Peyer's patch (tissue), 4 donors: ENCODE data around the gene NETO2. TPM values are rescaled to one million over a fixed set of nuclear protein-coding genes. Genes with fewer than 3 reads are reported as not detected.
"Not testable (repeated sequence)": the region's sequence is repeated elsewhere in the genome, so short reads cannot be mapped to it uniquely, and the experiment has no call there.

Experiments used
- DNase-seq, 3 donors: peaks; one replicate each; pipeline ENCODE4 v3.0.0-alpha.2; 2017 to 2019
- H3K27ac ChIP-seq, 4 donors: fragments of 200-600 bp; sonication (generic); one replicate each; pipeline ENCODE4 v1.5.1; 2016 to 2019
- H3K27me3 ChIP-seq, 2 donors: fragments of 200-600 bp; sonication (generic); one replicate each; pipeline ENCODE4 v1.5.1; 2019
- H3K36me3 ChIP-seq, 3 donors: fragments of 200-600 bp; sonication (generic); one replicate each; pipeline ENCODE4 v1.5.1; 2016 to 2019
- H3K4me1 ChIP-seq, 4 donors: fragments of 200-600 bp; sonication (generic); one replicate each; pipeline ENCODE4 v1.5.1; 2016 to 2019
- H3K4me3 ChIP-seq, 4 donors: fragments of 200-600 bp; sonication (generic); 1 replicate in 3 of 4; 2 replicates in 1 of 4; pipeline ENCODE4 v1.5.1; 2016 to 2019; ENCODE audit warnings: mild to moderate bottlenecking in 1 of 4
- H3K9me3 ChIP-seq, 4 donors: fragments of 200-600 bp; sonication (generic); one replicate each; pipeline ENCODE4 v1.5.1; 2016 to 2019; ENCODE audit warnings: mild to moderate bottlenecking in 1 of 4
- CTCF ChIP-seq, 6 experiments: fragments of 450-650 bp in 4 of 6; fragments of 200-600 bp in 2 of 6; sonication (generic) in 1 of 6; IDR thresholded peaks; one replicate each; pipeline ENCODE4 v1.5.1; 2017 to 2019; ENCODE audit warnings: antibody characterized with exemption in 6 of 6, mild to moderate bottlenecking in 3 of 6, moderate library complexity in 1 of 6
- POLR2A ChIP-seq, 2 donors: fragments of 450-650 bp; IDR thresholded peaks; one replicate each; pipeline ENCODE4 v1.5.1; 2017; ENCODE audit warnings: antibody characterized with exemption in 2 of 2, mild to moderate bottlenecking in 2 of 2, moderate library complexity in 2 of 2
- total RNA-seq, 4 donors: library from RNA; depleted of rRNA; stranded (reverse); fragments of >200 nt; gene quantifications; one replicate each; pipeline ENCODE4 v1.1.0, GENCODE V29; 2016

NETO2 gene
- total RNA-seq, 4 donors from 2014 or later = 1.7 to 9.9 (median 5.7) TPM

GRCh38 chr16:47127541-47127940 is 16.2 kb downstream of the NETO2 start:
- Histone ChIP-seq H3K4me1 (no peaks in the 10 kb centered on the region), H3K9me3 (no peaks in the 10 kb centered on the region), H3K36me3 (no peaks in the 10 kb centered on the region), H3K4me3 (no peak overlapping the region), H3K27ac (no peak overlapping the region), H3K27me3 (no peaks in the 10 kb centered on the region)
- DNase-seq = no peak
- TF ChIP-seq POLR2A (IDR thresholded peaks at IDR 0.05) = no peak
- TF ChIP-seq CTCF (IDR thresholded peaks at IDR 0.05) = no peak

- no peak overlapping the region for H3K27ac ChIP-seq
Measured at GRCh38 chr16:47125757-47126156, 18.0 kb downstream of the NETO2 start.

GRCh38 chr16:47113130-47113529 is 30.6 kb downstream of the NETO2 start:
- Histone ChIP-seq H3K27me3 (no peaks in the 10 kb centered on the region), H3K4me3 (no peak overlapping the region), H3K27ac (no peak overlapping the region), H3K9me3 (no peaks in the 10 kb centered on the region), H3K36me3 (no peaks in the 10 kb centered on the region), H3K4me1 (no peaks in the 10 kb centered on the region)
- TF ChIP-seq POLR2A (IDR thresholded peaks at IDR 0.05) (no peak), CTCF (IDR thresholded peaks at IDR 0.05) (no peak)
- DNase-seq = no peak

More at GRCh38 chr16:47125757-47126156, 18.0 kb downstream of the NETO2 start:
- H3K36me3 ChIP-seq = no peaks in the 10 kb centered on the region
- no peaks in the 10 kb centered on the region for H3K9me3 ChIP-seq
- TF ChIP-seq CTCF (IDR thresholded peaks at IDR 0.05) (no peak), POLR2A (IDR thresholded peaks at IDR 0.05) (no peak)
- DNase-seq = no peak
- H3K27me3 ChIP-seq = no peaks in the 10 kb centered on the region
- H3K4me1 ChIP-seq = no peaks in the 10 kb centered on the region
- H3K4me3 ChIP-seq = no peak overlapping the region

- Histone ChIP-seq H3K36me3 (no peaks in the 10 kb centered on the region), H3K27ac (no peak overlapping the region), H3K4me3 (no peak overlapping the region), H3K27me3 (no peaks in the 10 kb centered on the region), H3K4me1 (no peaks in the 10 kb centered on the region), H3K9me3 (no peaks in the 10 kb centered on the region)
- no peak for DNase-seq
- TF ChIP-seq CTCF (IDR thresholded peaks at IDR 0.05) = no peak
- TF ChIP-seq POLR2A (IDR thresholded peaks at IDR 0.05) = no peak
Measured at GRCh38 chr16:47110939-47111338, 32.8 kb downstream of the NETO2 start.

- Histone ChIP-seq H3K27ac (no peak overlapping the region), H3K9me3 (no peaks in the 10 kb centered on the region), H3K36me3 (no peaks in the 10 kb centered on the region), H3K4me1 (no peaks in the 10 kb centered on the region), H3K27me3 (no peaks in the 10 kb centered on the region), H3K4me3 (no peak overlapping the region)
- TF ChIP-seq POLR2A (IDR thresholded peaks at IDR 0.05) = no peak
- no peak for TF ChIP-seq CTCF (IDR thresholded peaks at IDR 0.05)
- DNase-seq = no peak
Measured at GRCh38 chr16:47109361-47109760, 34.4 kb downstream of the NETO2 start.

- not testable (repeated sequence) for H3K4me1 ChIP-seq, H3K36me3 ChIP-seq, H3K27me3 ChIP-seq, DNase-seq, H3K27ac ChIP-seq, H3K4me3 ChIP-seq, H3K9me3 ChIP-seq
Measured at GRCh38 chr16:47102921-47103320, 40.8 kb downstream of the NETO2 start.

GRCh38 chr16:47097154-47097553 is 46.6 kb downstream of the NETO2 start:
- H3K36me3 ChIP-seq, DNase-seq: not testable (repeated sequence)

More at GRCh38 chr16:47097154-47097553, 46.6 kb downstream of the NETO2 start:
- H3K4me3 ChIP-seq, H3K27me3 ChIP-seq, H3K9me3 ChIP-seq, H3K27ac ChIP-seq, H3K4me1 ChIP-seq: not testable (repeated sequence)
